ENCODE results near the gene CNKSR1. TPM values are rescaled to one million over a fixed set of nuclear protein-coding genes. Genes with fewer than 3 reads are reported as not detected.

The CNKSR1 gene
- total and polyA plus RNA-seq, 2 of the 4 experiments (the other 2 are of a cell fraction): 0.43 TPM; not detected in 1

DNA sequence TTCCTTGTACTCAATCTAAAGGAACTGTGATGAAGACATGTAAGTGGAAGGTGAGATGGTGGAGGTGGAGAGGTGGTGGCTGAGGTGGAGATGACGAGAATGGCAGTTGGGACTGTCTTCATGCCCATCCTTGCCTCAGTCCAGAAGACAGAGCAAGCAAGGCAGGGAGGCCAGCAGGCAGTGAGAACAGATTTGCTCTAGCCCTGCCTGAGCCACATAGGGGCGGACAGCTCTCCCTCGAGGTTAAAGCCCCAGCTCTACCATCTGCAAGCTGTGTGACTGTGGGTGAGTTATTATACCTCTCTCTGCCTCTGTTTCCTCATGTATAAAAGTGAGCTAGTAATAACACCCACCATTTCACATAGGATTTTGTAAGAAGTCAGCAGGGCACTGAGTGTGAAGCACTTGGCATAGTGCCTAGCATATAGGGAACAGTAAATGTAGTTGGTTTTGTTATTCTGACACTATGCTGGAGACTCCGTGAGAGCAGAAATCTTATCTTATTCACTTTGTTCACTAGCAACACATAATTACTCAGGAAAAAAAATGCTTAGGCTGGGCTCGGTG is 23.2 kb upstream of the CNKSR1 start:
- Histone ChIP-seq H3K27me3 (ENCODE audit: control insufficient read depth, insufficient read depth, low read length) (peaks cover 61% of the 10 kb centered on the region), H3K9ac (ENCODE audit: low read depth, low read length) (no peak overlapping the region), H3K56ac (ENCODE audit: extremely low read depth, insufficient read depth, low read length) (no peak overlapping the region), H3K27ac (ENCODE audit: insufficient read depth, low read length) (no peak overlapping the region), H2BK20ac (ENCODE audit: low read depth, low read length) (no peak overlapping the region), H2AK9ac (replicated peaks; ENCODE audit: low read depth, low read length, poor library complexity) (no peak overlapping the region), H3K9me1 (ENCODE audit: insufficient read depth, low read length) (no peaks in the 10 kb centered on the region), H3K23ac (ENCODE audit: low read depth, low read length) (no peak overlapping the region), H3K14ac (replicated peaks; ENCODE audit: low read depth, low read length) (no peak overlapping the region), H3K9me3 (ENCODE audit: control insufficient read depth, insufficient read depth, low read length) (no peaks in the 10 kb centered on the region), H2BK5ac (ENCODE audit: low read depth, low read length, poor library complexity, severe bottlenecking) (no peak overlapping the region), H2AK5ac (ENCODE audit: low read depth, low read length) (no peak overlapping the region), H3K36me3 (ENCODE audit: control insufficient read depth, insufficient read depth, low read length) (no peaks in the 10 kb centered on the region), H4K91ac (ENCODE audit: insufficient read depth, low read depth, low read length) (no peak overlapping the region), H2AFZ (replicated peaks; ENCODE audit: low read length, poor library complexity) (no peak overlapping the region), H3K4ac (ENCODE audit: low read depth, low read length) (no peak overlapping the region), H4K5ac (ENCODE audit: low read depth, low read length) (no peak overlapping the region), H3K4me2 (ENCODE audit: low read depth, low read length) (no peak overlapping the region), H2BK15ac (ENCODE audit: low read depth, low read length) (no peak overlapping the region), H2BK120ac (ENCODE audit: low read depth, low read length) (no peak overlapping the region), H4K8ac (ENCODE audit: low read depth in 2 of 2, low read length in 2 of 2) (no peak overlapping the region), H3K4me3 (ENCODE audit: insufficient read depth, low read depth, low read length) (no peak overlapping the region), H3K18ac (ENCODE audit: low read depth, low read length) (no peak overlapping the region), H3K4me1 (ENCODE audit: control insufficient read depth, insufficient read depth, low read length) (no peaks in the 10 kb centered on the region), H4K20me1 (ENCODE audit: insufficient read depth, low read length) (no peaks in the 10 kb centered on the region), H3K79me1 (ENCODE audit: low read depth in 1 of 2, low read length in 2 of 2) (no peaks in the 10 kb centered on the region)
- dilution Hi-C loops (cut with HindIII; ENCODE audit: low sequenced_read_pairs, unreplicated experiment) (no loop called here), intact Hi-C loops (cut with micrococcal nuclease) (no loop called here), in situ Hi-C loops (cut with MboI; ENCODE audit: low sequenced_read_pairs) (no loop called here)
- WGBS, 2 experiments (ENCODE audit: extremely low coverage in 2 of 2, insufficient read length in 1 of 2): 100% methylated on average over 1 of the region's 5 CpGs; no CpG with 5 or more reads in 1 of the 2 experiments
- no peak for ATAC-seq (ENCODE audit: low read depth)
- DNase-seq: no peak
- TF ChIP-seq, protein P1, sequence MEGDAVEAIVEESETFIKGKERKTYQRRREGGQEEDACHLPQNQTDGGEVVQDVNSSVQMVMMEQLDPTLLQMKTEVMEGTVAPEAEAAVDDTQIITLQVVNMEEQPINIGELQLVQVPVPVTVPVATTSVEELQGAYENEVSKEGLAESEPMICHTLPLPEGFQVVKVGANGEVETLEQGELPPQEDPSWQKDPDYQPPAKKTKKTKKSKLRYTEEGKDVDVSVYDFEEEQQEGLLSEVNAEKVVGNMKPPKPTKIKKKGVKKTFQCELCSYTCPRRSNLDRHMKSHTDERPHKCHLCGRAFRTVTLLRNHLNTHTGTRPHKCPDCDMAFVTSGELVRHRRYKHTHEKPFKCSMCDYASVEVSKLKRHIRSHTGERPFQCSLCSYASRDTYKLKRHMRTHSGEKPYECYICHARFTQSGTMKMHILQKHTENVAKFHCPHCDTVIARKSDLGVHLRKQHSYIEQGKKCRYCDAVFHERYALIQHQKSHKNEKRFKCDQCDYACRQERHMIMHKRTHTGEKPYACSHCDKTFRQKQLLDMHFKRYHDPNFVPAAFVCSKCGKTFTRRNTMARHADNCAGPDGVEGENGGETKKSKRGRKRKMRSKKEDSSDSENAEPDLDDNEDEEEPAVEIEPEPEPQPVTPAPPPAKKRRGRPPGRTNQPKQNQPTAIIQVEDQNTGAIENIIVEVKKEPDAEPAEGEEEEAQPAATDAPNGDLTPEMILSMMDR (conservative IDR thresholded peaks at IDR 0.05; ENCODE audit: low read depth, low read length): no peak
- TF ChIP-seq POLR2A (IDR thresholded peaks at IDR 0.05; ENCODE audit: low read depth, low read length) (no peak), MAZ (IDR thresholded peaks at IDR 0.05; ENCODE audit: borderline replicate concordance, low read depth, low read length) (no peak), NFE2L2 (IDR thresholded peaks at IDR 0.05; ENCODE audit: low read depth, low read length) (no peak), CEBPB (IDR thresholded peaks at IDR 0.05; ENCODE audit: low read depth, low read length) (no peak), BHLHE40 (IDR thresholded peaks at IDR 0.05; ENCODE audit: low read depth, low read length) (no peak), FOS (IDR thresholded peaks at IDR 0.05; ENCODE audit: low read depth, low read length) (no peak), MXI1 (IDR thresholded peaks at IDR 0.05; ENCODE audit: borderline replicate concordance, low read depth, low read length) (no peak), RAD21 (IDR thresholded peaks at IDR 0.05; ENCODE audit: low read length) (no peak), CHD1 (IDR thresholded peaks at IDR 0.05; ENCODE audit: low read depth, low read length) (no peak), MAFK (IDR thresholded peaks at IDR 0.05; ENCODE audit: low read depth, low read length) (no peak), RFX5 (IDR thresholded peaks at IDR 0.05; ENCODE audit: low read depth, low read length) (no peak), RCOR1 (IDR thresholded peaks at IDR 0.05; ENCODE audit: insufficient replicate concordance, low read length) (no peak), SMC3 (IDR thresholded peaks at IDR 0.05; ENCODE audit: low read depth, low read length) (no peak)
- TF ChIP-seq, protein P2, sequence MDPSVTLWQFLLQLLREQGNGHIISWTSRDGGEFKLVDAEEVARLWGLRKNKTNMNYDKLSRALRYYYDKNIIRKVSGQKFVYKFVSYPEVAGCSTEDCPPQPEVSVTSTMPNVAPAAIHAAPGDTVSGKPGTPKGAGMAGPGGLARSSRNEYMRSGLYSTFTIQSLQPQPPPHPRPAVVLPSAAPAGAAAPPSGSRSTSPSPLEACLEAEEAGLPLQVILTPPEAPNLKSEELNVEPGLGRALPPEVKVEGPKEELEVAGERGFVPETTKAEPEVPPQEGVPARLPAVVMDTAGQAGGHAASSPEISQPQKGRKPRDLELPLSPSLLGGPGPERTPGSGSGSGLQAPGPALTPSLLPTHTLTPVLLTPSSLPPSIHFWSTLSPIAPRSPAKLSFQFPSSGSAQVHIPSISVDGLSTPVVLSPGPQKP (IDR thresholded peaks at IDR 0.05; ENCODE audit: borderline replicate concordance, low read depth, low read length): no peak
- TF ChIP-seq, protein P3, sequence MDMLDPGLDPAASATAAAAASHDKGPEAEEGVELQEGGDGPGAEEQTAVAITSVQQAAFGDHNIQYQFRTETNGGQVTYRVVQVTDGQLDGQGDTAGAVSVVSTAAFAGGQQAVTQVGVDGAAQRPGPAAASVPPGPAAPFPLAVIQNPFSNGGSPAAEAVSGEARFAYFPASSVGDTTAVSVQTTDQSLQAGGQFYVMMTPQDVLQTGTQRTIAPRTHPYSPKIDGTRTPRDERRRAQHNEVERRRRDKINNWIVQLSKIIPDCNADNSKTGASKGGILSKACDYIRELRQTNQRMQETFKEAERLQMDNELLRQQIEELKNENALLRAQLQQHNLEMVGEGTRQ (IDR thresholded peaks at IDR 0.05; ENCODE audit: low read depth, low read length): no peak
- BruUV-seq (replicated peaks): no TSS peak
- ChIA-PET CTCF (interaction anchor here (0.6 to 1.3 kb wide), 2 partner anchors 9 to 10 kb away, joined by 5 to 6 read pairs; no protein-coding TSS in a partner anchor), POLR2A (ENCODE audit: unreplicated experiment) (no interaction called here)

Data from IMR-90 (cell line).